CD4-positive, alpha-beta T cell (primary cell): ENCODE measurements around the gene SLC49A4. TPM values are rescaled to one million over a fixed set of nuclear protein-coding genes. Genes with fewer than 3 reads are reported as not detected.
"Not testable (repeated sequence)": the region's sequence is repeated elsewhere in the genome, so short reads cannot be mapped to it uniquely, and the experiment has no call there.

ENCODE experiments used
- ATAC-seq: fragments of 200-7000 bp; cut with Tn5 transposase; one replicate; pipeline ENCODE4 v1.10.0; 2022; ENCODE audit warnings: mild to moderate bottlenecking; ENCODE audit not compliant: poor library complexity
- CTCF ChIA-PET: fragments of 350-600 bp; sonication (Branson Sonifier 250); formaldehyde crosslinking; loops from one replicate; lab custom pipeline; 2021; ENCODE audit warnings: antibody characterized with exemption, inconsistent platforms; lab: Charles Lee
- POLR2A ChIA-PET: fragments of 350-600 bp; sonication (Branson Sonifier 250); formaldehyde crosslinking; loops from one replicate; lab custom pipeline; 2021; ENCODE audit warnings: antibody characterized with exemption, inconsistent platforms; lab: Charles Lee
- DNase-seq, 14 experiments: peaks; one replicate each; pipeline ENCODE4 v3.0.0-alpha.2; 2013 to 2020; ENCODE audit warnings: mixed read lengths in 2 of 14
- H3K27ac ChIP-seq, 2 donors: one replicate each; pipeline versions ENCODE4 v1.5.1 to v1.7.0; 2013; ENCODE audit warnings: low read length in 2 of 2, low read depth in 1 of 2, mild to moderate bottlenecking in 1 of 2
- H3K27me3 ChIP-seq, 2 experiments: 1 replicate in 1 of 2; 2 replicates in 1 of 2; pipeline versions ENCODE4 v1.6.1 to v1.7.0; 2013; ENCODE audit warnings: low read length in 2 of 2, control low read depth in 1 of 2, mild to moderate bottlenecking in 1 of 2, moderate library complexity in 1 of 2; ENCODE audit not compliant: insufficient read depth in 2 of 2, control insufficient read depth in 1 of 2
- H3K36me3 ChIP-seq: one replicate; pipeline ENCODE4 v1.6.1; 2013; ENCODE audit warnings: low read length, control low read depth; ENCODE audit not compliant: insufficient read depth
- H3K4me1 ChIP-seq: one replicate; pipeline ENCODE4 v1.6.1; 2013; ENCODE audit warnings: low read length, control low read depth; ENCODE audit not compliant: insufficient read depth
- H3K4me3 ChIP-seq: one replicate; pipeline ENCODE4 v1.5.1; 2013; ENCODE audit warnings: mild to moderate bottlenecking, low read length, moderate library complexity
- H3K9me3 ChIP-seq, 2 experiments: 1 replicate in 1 of 2; 2 replicates in 1 of 2; pipeline versions ENCODE4 v1.6.1 to v1.7.0; 2013; ENCODE audit warnings: low read length in 2 of 2, mild to moderate bottlenecking in 2 of 2, control low read depth in 1 of 2, moderate library complexity in 1 of 2; ENCODE audit not compliant: control insufficient read depth in 1 of 2, insufficient read depth in 1 of 2
- H3K27ac Mint-ChIP-seq: one replicate; pipeline ENCODE4 v1.8.0; 2020; ENCODE audit warnings: mixed read lengths
- H3K27me3 Mint-ChIP-seq: one replicate; pipeline ENCODE4 v1.8.0; 2021; ENCODE audit warnings: mixed read lengths
- H3K36me3 Mint-ChIP-seq: one replicate; pipeline ENCODE4 v1.8.0; 2021; ENCODE audit warnings: low read depth, mixed read lengths
- H3K4me1 Mint-ChIP-seq: one replicate; pipeline ENCODE4 v1.8.0; 2021; ENCODE audit warnings: low read depth, mixed read lengths
- H3K4me3 Mint-ChIP-seq: one replicate; pipeline ENCODE4 v1.8.0; 2020; ENCODE audit warnings: mild to moderate bottlenecking, mixed read lengths
- H3K9me3 Mint-ChIP-seq: one replicate; pipeline ENCODE4 v1.8.0; 2020; ENCODE audit warnings: mixed read lengths
- CTCF ChIP-seq: fragments of 200-600 bp; IDR thresholded peaks from one replicate; pipeline ENCODE4 v1.8.0; 2022; ENCODE audit warnings: antibody characterized with exemption, mild to moderate bottlenecking
- intact Hi-C, 2 experiments: fragments of 100-400 bp; cut with DNase I in 1 of 2; cut with micrococcal nuclease in 1 of 2; formaldehyde crosslinking; loops; one replicate each; pipeline versions ENCODE4 v1.15.1 to v1.9.0; 2023 to 2025; cut with DNase I, micrococcal nuclease
- polyA plus RNA-seq, 2 donors: library from polyadenylated mRNA; unstranded; fragments of 120-200 nt; gene quantifications; one replicate each; pipeline ENCODE4 v1.2.1, GENCODE V29; 2013
- total RNA-seq, 174 experiments: library from RNA in 2 of 174; stranded (reverse) in 2 of 174; gene quantifications; one replicate each; pipeline ENCODE4 v1.2.3 and lab custom pipeline; 2021 to 2026

The SLC49A4 gene
- total RNA-seq (1 to 10 TPM; 4.7 to 5.1 TPM), total RNA-seq (lab: John Stamatoyannopoulos, UW) (1.8 to 35.4 (median 11.0) reads per million in 172 experiments)
- 3.5 TPM for polyA plus RNA-seq (2013, experiment 1 of 2)
- polyA plus RNA-seq (2013, experiment 2 of 2): 3.9 TPM

- TF ChIP-seq CTCF: no peak
- POLR2A ChIA-PET: interaction anchor here (0.7 to 2.0 kb wide), 6 partner anchors 19 to 411 kb away, joined by 3 to 12 read pairs (median 8); partner anchors contain the start of genes FAM162A, SEC22A and WDR5B
- peaks cover 32% of the 10 kb centered on the region for H3K4me1 Mint-ChIP-seq
- H3K4me3 Mint-ChIP-seq: peak within 1 kb of the TSS; percentile 79
- no peaks in the 10 kb centered on the region for H3K27me3 ChIP-seq
- no peaks in the 10 kb centered on the region for H3K36me3 ChIP-seq
- H3K4me3 ChIP-seq: peak within 1 kb of the TSS; percentile 68
- CTCF ChIA-PET: no interaction called here
- peaks cover 17% of the 10 kb centered on the region for H3K36me3 Mint-ChIP-seq
- intact Hi-C loops: loop anchor here in 1 of 2 experiments (5.0 to 10.0 kb wide), 10 partner anchors 108 to 1250 kb away; partner anchors contain the start of genes DTX3L, FAM162A, HACD2 and MIX23
- H3K27ac ChIP-seq: peak within 1 kb of the TSS; percentile 75 to 84
- no peaks in the 10 kb centered on the region for H3K9me3 Mint-ChIP-seq
- H3K27me3 Mint-ChIP-seq: no peaks in the 10 kb centered on the region
- H3K27ac Mint-ChIP-seq: peak within 1 kb of the TSS; percentile 64
- ATAC-seq (peak; percentile 45), DNase-seq (peak; percentile 26 to 86 (median 60))
- peaks cover 37% of the 10 kb centered on the region for H3K4me1 ChIP-seq
- H3K9me3 ChIP-seq: no peaks in the 10 kb centered on the region
Observed at GRCh38 chr3:122794779-122795673, at the start of gene SLC49A4. TSS of gene SLC49A4 (plus strand) at chr3:122795069. CDS start at chr3:122795193, 124 bp downstream.

DNA sequence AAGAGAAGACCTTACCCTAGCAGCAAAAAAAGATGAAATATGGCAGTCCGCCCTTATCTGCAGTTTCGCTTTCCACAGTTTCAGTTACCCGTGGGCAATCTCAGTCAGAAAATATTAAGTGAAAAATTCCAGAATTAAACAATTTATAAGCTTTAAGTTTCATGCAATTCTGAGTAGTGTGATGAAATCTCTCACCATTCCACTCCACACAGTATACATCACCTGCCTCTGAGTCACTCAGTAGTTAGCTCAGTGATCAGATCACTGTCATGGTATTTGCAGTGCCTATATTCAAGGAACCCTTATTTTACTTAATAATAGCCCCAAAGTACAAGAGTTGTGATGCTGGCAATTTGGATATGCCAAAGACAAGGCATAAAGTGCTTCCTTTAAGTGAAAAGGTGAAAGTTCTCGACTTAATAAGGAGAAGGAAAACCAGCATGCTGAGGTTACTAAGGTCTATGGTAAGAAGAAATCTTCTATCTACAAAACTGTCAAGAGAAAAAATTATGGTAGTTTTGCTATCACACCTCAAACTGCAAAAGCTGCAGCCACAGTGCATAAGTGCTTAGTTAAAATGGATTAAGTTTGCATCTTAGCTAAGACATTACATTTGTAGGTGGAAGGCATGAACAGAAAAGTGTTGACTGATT is 49.4 kb upstream of the SLC49A4 start:
- ATAC-seq (no peak), DNase-seq (no peak)
- peaks cover 6% of the 10 kb centered on the region for H3K9me3 Mint-ChIP-seq
- no peaks in the 10 kb centered on the region for H3K4me1 Mint-ChIP-seq
- H3K27ac Mint-ChIP-seq: no peak overlapping the region
- no peak overlapping the region for H3K27ac ChIP-seq
- peaks cover 15% of the 10 kb centered on the region for H3K36me3 ChIP-seq
- no peaks in the 10 kb centered on the region for H3K4me1 ChIP-seq
- H3K4me3 ChIP-seq: no peak overlapping the region
- no peaks in the 10 kb centered on the region for H3K9me3 ChIP-seq
- CTCF ChIA-PET: no interaction called here
- peaks cover 69% of the 10 kb centered on the region for H3K36me3 Mint-ChIP-seq
- intact Hi-C loops: no loop called here
- no peak overlapping the region for H3K4me3 Mint-ChIP-seq
- no peaks in the 10 kb centered on the region for H3K27me3 Mint-ChIP-seq
- POLR2A ChIA-PET: no interaction called here
- H3K27me3 ChIP-seq: no peaks in the 10 kb centered on the region
- TF ChIP-seq CTCF: no peak

DNA sequence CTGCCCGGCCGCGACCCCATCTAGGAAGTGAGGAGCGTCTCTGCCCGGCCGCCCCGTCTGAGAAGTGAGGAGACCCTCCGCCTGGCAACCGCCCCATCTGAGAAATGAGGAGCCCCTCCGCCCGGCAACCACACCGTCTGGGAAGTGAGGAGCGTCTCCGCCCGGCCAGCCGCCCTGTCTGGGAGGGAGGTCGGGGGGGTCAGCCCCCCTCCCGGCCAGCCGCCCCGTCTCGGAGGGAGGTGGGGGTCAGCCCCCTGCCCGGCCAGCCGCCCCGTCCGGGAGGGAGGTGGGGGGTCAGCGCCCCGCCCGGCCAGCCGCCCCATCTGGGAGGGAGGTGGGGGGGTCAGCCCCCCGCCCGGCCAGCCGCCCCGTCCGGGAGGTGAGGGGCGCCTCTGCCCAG is 47.6 kb upstream of the SLC49A4 start:
- H3K9me3 Mint-ChIP-seq, H3K4me3 Mint-ChIP-seq, H3K4me1 ChIP-seq, H3K9me3 ChIP-seq, ATAC-seq, POLR2A ChIA-PET, H3K4me1 Mint-ChIP-seq, H3K27me3 ChIP-seq, intact Hi-C loops, H3K4me3 ChIP-seq, H3K27me3 Mint-ChIP-seq, DNase-seq, H3K27ac ChIP-seq, CTCF ChIA-PET, H3K27ac Mint-ChIP-seq: not testable (repeated sequence)
- peaks cover 23% of the 10 kb centered on the region for H3K36me3 ChIP-seq
- peaks cover 69% of the 10 kb centered on the region for H3K36me3 Mint-ChIP-seq
